Cerebellar cortex (tissue), 1 donor: Measurements from ENCODE around the gene CSK.
"Not testable (repeated sequence)": the region's sequence is repeated elsewhere in the genome, so short reads cannot be mapped to it uniquely, and the experiment has no call there.

Experiments used
- DNase-seq: peaks from one replicate; pipeline ENCODE4 v3.0.0-alpha.2; 2015; ENCODE audit warnings: low spot score

Gene CSK

DNA sequence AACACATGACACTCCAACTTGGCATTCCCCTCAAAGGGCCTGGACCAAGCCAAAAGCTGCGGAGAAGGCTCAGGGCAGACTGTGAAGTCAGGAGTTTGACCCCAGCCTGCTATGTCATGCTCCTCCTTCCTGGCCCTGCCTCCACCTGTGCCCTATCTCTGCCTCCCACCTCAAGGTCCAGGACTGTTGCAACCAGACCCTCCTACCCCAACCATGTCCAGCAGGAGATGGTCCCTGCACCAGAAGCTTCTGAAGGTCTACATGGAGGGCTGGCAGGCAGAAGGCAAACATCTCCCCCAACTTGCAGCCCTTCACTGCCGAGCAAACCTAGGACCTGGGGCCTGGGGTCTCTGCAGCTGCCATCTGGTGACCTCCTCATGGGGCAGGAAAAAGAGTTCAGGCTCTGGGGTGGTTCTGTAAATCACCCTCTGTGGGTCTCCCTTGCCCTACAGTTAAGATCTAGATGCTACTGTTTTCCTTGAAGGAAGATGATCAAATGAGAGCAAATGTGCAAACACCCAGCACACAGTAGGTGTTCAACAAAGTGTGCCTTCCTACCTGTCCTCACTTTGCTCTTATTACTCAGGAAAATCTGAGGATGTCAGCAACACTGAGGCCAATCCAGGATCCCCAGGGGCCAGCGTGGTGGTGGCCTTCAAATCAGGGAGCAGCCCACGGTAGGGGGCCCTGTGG is 11.5 kb upstream of the CSK start:
- no peak for DNase-seq

DNA sequence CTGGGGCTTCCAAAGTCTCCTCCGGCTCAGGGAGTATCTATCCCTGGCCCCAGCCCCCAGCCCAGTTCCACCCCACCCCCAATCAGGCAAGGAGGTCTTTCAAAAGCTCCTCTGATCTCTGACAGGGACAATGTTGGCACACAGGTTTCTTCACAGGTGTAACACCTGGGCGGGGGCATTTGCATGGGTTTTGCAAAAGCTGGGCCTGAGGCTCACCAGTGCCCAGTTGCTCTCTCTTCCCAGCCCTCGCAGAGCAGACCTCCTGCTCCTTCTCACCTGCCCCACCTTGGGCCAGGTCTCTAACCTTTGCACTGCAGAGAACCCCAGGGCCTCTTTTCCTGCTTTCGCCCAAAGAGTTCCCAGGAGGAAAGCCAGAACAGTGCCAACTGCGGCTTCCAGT is 8.6 kb upstream of the CSK start:
- DNase-seq, result no peak

DNA sequence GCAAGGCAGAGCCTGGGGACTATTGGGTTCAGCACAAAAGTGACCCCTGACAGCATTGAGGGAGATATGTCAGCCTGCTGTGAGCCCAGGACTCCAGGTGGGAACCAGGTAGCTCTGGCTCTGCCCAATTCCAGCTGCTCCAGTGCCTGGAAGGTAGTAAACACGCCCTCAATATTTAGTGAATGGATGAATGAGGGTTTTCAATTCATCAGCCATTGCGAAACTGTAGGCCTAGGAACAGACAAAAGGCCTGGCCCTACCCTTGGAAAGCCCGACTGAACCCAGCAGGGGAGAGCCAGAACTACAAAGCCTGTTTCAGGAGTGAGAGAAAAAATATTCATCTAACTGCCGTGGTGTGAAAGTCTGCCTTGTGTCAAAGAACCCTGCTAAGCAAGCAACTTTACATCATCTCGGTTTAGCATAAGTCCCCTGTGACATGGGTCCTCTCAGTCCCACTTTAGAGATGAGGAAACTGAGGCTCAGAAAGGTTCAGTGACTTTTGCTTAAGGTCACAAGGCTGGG is 8.1 kb upstream of the CSK start:
- DNase-seq, result no peak

DNA sequence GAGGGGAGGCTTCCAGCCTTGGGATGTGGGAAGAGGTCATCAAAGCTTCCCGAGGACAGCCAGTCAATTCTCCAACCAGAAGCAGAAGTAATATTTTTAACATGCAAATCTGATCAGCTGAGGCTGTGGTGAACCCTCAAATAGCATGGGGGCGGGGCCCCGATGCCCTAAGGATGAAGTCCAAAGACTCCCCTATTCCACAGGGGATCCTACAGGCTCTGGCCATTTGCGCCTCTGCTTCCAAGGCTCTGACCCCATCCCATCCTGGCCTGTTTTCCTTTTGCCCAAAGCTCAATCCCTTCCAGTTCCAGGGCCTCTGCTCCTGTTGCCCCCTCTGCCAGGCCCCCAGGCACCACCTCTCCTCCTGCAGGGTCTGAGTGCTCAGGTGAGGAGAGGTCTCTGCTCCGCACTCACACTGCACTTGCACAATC is 6.7 kb upstream of the CSK start:
- no peak for DNase-seq

DNA sequence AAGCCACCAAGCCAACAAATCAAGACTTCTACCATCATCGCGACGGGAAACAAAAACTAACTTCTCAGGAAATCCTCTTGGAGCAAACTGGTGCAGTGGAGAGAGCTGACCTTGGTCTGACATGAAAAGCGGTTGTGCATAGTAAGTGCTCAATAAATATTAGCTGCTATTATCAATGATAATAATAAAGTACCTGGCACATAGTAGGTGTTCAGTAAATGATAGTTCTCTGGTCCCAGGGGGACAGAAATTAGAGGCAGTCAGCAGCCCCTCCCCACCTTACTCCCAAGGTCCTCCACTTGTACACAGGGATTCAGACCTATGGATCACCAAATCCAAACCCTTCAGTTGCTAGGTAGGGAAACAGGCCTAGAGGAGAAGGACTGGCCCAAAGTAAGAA is 6.0 kb upstream of the CSK start:
- no peak for DNase-seq

DNA sequence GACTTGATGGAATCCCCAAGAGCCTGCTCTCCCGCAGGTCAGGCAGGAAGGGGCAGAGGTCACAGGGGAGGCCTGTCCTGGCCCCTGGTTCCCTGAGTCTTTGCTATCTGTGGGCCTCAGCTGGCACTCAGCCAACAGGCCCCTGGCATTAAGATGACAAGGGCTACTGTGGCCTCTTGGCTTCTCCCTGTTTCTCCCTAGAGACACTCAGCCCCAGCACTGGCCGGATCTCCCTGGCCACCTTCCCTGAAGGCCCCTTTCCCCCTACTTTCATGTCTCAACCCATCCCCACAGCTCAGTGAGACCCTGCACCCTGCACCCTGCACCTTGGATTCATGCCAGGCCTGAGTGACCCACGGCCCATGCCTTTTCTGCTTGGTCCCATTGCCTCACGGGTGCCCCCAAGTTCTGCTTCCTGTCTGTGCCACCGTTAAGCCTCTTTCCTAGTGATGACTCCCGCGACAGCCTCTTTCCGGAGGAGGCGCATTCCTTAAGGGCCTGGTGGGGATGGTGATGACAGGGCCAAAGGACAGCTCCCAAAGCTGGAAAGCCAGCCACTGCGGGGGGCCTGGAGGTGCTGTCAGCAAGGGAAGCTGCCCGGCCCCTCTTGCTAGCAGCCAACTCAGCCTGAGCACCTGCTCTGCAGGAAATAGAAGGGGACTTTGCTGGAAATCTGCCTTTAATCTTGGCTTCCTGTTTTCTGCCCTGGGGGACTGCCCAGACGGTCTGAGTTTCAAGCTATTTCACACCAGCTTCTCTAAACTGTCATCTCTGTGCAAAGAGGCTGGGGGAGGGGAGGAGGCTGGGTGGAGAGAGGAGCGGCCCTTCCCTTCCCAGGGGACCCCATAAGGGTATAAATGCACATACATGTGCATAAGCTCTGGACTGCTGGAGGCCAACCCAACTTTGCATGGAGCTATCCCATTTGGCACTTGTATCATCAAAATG is 4.8 kb upstream of the CSK start:
- no peak for DNase-seq

DNA sequence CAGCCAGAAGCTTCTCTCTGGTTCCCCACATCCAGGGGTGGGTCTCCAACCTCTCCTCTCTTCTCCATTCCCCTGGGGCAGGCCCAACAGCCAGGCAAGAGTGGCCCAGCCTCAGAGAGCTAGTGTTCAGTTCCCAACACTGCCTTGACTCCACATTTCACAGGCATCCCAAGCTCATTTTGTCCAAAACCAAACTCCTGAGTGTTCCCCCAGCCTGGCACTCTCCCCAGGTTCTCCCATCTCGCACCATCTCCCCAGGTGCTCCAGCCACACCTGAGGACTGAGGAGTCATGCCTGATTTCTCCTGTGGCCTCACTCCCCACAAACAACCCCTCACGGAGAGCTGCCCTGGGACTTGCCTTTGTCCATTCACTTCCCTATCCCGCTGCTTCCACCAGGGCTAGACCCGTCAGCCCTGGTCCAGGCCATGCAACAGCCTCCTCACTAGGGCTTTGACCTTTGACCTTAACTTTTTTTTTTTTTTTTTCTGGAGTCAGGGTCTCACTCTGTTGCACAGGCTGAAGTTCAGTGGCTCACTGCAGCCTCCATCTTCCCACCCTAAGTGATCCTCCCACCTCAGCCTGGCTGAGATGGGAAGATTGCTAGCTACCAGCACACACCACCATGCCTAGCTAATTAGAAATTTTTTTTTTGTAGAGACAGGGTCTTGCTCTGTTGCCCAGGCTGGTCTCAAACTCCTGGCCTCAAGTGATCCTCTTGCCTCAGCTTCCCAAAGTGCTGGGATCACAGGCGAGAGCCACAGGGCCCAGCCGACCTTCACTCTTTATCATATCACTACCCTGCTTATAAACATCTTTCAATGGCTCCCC is 3.9 kb upstream of the CSK start:
- no peak for DNase-seq

DNA sequence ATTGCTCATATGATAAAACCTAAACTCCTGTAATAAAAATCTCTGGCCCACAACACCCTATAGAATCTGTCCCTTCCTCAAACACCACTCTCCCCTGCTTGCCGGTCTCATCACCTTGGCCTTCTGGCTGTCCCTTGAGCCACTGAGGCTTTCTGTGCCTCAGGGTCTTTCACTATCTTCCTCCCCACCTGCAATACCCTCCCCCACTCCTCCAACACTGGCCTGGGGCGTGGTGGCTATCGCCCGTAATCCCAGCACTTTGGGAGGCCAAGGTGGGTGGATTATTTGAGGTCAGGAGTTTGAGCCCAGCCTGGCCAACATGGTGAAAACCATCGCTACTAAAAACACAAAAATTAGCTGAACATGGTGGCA is 3.3 kb upstream of the CSK start:
- no peak for DNase-seq

DNA sequence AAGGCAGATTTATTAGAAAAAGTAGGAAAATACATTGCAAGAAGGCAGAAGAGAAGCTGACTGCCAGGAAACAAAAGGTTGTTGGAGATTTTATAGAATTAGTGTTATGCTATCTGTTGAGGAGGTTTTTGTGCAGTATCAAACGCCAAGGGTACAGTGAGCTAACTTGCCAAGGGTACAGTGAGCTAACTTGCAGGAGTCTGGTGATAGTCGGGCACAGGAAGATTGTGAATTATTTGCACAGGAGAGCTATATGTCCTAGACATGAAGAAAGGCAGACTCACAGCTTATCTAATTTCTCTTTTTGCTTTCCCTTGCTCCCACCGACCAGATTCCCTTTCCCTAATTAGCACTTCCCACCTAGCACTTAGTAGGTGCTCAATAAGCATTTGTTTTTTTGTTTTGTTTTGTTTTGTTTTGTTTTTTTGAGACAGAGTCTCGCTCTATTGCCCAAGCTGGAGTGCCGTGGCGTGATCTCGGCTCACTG is 2.7 kb upstream of the CSK start:
- DNase-seq, result no peak

DNA sequence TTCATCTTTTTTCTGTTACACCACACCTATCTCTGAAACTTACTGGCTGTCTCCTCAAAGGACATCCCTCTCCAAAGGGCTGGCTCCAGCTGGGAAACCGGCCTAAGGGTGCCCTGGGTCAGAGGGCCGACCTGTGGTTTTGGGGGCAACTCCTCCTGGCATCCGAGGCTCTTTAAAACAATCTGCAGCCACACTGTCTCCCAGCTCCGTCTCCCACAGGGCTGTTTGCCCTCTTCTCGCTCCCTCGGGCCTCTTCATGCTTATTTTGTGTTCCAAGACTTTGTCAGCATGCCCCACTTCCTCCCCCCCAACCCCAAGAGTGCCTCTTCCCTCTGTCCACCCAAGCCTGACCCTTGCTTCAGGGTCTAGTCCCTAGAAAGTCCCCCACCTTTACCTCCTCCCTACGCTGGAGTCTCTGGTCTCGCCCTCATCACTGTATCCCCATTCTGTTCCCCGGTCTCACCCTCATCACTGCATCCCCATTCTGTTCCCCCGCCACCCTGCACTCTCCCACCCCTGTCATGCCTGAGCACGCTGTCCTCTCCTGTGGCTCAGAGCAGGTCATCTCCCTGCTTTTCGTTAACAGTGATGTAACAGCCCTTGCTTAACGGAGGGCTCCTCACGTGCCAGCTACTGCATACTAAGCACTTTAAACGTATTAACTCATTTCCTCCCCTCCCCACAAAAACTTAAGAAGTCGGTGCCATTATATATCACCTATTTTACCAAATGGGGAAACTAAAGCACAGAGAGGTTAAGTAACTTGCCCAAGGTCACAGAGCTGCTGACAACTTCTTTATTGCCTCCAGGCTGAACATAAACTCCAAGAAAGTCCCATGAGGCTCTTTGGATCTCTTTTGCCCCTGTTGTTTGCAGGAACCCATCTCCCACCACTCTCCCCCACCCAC is 1.1 kb upstream of the CSK start:
- DNase-seq, result no peak

DNA sequence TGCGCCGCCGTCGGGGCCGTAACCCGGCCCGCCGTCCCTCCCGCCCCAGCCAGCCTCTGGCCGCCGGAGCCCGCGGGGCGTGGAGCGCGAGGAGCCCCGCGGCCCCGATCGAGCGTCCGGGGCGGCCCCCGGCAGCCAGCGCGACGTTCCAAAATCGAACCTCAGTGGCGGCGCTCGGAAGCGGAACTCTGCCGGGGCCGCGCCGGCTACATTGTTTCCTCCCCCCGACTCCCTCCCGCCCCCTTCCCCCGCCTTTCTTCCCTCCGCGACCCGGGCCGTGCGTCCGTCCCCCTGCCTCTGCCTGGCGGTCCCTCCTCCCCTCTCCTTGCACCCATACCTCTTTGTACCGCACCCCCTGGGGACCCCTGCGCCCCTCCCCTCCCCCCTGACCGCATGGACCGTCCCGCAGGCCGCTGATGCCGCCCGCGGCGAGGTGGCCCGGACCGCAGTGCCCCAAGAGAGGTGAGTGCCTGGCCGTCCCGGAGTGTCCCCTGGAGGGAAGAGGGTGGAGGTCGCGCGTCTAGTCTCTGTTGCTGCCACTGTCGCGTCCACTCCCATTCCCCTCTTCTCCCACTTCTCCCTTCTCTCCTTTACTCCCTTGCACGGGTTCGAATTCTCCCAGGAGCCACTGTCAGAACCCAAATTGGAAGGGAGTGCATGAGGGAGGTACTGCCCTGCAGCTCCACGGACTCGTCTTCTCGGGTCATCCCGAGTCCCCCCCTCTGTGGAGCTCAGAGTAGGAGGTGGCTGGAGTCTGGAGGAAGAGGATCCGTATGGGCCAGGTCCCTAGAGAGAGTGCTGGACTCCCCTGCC is 585 bp downstream of the CSK start:
- no peak for DNase-seq

DNA sequence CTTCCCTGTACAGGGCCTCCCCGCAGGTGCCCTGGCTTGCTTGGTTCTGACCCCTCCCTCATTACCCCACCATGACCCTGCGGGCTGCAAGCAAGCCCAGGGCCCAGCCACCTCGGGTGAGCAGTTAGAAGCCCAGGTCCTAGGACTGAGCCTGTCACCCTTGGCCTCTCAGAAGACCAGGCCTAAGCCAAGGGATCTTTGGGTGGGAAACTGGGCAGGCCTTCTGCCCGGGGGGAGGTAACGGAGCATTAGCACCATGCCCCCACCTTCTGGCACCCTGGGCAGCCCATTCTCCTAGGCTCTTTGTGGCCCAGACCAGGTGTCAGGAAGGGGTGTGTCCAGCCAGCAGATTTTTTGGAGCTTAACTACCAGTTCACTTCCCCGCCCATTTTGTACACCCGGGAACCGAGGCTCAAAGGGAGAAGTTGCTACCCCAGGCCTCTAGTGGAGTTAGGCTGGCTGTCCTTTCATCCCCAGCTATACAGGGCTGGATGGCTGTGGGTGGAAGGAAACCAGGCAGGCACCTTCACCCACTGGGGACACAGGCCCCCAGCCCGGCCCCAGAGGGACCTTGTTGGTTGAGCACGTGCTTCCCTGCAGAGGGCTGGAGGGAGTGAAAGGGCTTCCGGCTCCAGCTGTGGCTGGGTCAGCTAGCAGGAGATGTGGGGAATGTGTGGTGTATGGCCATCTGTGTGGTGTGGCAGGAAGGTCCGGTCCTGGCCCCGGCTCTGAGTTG is 1.4 kb downstream of the CSK start:
- DNase-seq, result no peak

DNA sequence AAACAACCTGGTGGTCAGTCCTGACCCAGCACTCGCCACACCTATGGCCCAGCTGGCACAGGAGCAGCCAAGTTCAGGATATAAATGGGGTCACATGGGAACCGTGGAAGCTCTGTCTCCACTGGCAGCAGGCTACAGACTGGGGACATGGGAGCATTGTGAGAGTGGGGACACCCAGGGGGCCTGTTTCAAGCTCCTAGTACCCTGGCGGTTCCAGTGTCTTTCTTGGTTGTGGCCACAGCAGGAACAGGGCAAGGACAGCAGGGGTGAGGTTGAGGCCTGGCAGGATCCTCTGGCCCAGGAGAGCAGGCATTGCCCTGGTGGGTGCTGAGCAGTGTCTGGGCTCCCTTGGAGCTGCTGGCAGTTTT is 1.9 kb downstream of the CSK start:
- no peak for DNase-seq

DNA sequence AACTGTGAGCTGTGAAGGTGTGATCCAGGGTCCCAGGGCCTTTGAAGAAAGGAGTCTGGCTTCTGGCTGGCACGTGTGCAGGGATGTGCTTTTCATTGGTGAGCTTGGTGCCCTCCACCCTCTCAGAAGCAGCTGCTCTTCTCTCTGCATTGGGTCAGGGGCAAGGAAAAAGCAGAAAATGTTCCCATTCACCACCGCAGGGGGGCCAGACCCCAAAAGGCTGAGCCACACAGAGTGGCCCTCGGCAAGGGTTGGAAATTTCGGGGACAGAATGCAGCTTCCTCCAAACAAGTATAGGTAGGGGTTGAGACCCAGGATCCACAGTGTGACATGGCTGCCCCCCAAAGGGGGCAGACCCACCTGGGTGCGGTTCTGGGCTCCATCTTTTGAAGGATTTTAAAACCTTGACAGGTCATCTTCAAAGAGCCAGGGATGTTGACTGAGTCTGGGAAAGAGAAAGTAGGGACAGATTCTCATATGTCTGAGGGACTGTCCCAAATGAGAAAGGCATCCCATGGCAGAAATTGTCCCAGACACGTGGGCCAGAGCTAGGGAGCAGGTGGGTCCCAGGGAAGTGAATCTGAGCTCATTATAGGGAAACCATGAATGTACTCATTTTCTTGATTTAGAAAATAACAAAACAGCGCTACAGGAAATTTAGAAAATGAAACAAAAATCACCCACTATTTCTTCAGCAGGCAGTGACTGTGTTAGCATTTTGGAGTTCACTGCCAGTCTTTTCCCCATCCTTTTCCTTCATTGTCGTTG is 2.7 kb downstream of the CSK start:
- no peak for DNase-seq

DNA sequence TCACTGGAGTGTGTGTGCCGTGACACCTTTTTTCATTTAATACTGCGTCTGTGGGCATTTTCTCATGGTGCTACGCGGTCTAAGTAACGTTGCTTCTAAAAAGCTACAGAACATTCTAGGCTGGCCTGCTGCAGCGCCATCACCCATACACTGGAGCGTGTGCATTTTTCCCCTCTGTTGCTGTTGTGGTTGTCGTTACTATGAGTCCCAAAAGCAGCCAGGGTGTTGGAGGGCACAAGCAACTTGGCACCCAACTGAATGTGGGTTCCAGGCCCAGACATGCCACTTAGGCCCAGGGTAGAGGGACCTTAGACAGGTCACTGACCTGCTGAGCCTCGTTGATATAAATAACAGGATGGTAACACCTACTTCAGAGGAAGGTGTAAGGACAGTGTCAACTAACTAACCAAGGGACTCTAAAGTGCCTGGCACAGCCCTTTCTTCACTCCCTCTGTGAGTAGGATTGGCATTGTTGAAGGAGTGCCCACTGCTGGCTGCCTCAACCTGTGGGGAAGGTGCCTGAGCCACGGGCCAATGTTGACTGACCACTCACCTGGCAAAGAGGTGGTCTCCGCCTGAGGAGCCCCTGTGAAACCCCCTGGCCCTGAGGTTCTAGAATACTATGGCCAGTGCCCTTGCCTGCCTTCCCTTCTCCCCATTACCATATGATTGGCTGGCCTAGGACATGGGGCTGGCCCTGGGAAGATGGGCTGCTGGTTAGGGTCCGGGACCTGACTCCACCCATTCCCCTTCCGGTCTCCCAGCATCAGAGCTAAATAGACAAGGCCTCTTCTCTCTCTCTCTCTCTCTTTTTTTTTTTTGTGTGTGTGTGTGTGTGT is 3.5 kb downstream of the CSK start:
- no peak for DNase-seq

DNA sequence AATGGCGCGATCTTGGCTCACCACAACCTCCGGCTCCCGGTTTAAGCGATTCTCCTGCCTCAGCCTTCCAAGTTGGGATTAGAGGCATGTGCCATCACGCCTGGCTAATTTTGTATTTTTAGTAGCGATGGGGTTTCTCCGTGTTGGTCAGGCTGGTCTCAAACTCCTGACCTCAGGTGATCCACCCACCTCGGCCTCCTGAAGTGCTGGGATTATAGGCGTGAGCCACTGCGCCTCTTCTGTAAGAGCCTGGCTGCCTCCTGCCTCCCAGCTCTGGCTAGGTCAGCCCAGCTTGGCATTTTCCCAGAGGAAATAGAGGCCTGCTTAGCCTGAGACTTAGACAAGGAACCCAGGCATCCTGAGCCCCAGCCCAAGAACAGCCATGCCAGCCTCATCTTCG is 4.2 kb downstream of the CSK start:
- not testable (repeated sequence) for DNase-seq

DNA sequence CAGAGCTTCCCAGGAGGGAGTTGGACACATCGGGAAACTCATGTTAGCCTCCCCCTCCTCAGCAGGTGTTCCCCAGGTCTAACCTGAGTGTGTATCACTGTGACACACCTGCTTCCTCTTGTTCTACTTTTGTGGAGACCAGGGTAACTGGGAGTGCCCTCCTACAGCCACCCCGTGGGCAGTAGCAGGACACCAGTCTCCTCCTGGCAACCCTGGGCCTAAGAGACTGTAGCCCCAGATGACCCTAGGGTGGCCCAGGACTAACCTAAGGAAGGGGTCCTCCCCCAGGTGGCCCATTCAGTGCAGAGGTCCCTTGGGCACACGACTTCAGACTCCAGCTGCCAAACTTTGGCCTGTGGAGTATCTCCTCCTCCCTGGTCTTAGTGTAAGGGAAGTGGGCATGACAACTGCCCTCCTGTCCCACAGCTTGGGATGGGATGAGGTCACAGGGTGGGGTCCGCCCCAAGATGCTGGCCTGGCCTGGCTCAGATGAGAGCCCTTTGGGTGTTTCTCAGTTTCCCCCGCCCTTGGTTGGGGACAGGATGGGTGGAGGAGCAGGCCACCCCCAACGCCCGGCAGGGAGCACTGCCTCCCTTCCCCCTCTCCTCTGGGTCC is 4.8 kb downstream of the CSK start:
- DNase-seq, result no peak
